K562 (cell line): ENCODE data around the gene MTFMT. TPM values are rescaled to one million over a fixed set of nuclear protein-coding genes. Genes with fewer than 3 reads are reported as not detected.

ENCODE experiments used
- BRF1 ChIP-seq: IDR thresholded peaks from 3 replicates; pipeline ENCODE4 v1.6.1; 2011; ENCODE audit warnings: borderline replicate concordance, mild to moderate bottlenecking; ENCODE audit not compliant: insufficient read length; ENCODE audit errors: extremely low read depth
- GABPB1 ChIP-seq: sonication (generic); formaldehyde crosslinking; IDR thresholded peaks from 2 replicates; pipeline ENCODE4 v1.8.0; 2022; ENCODE audit warnings: mild to moderate bottlenecking, missing genetic modification reagents
- GTF2A2 ChIP-seq: IDR thresholded peaks from 2 replicates; pipeline ENCODE4 v1.6.1; 2016; ENCODE audit warnings: mild to moderate bottlenecking, missing genetic modification characterization, missing compliant biosample characterization
- HSF4 ChIP-seq: fragments of 250-450 bp; sonication (Bioruptor Pico); IDR thresholded peaks from 2 replicates; pipeline ENCODE4 v2.1.2; 2022; ENCODE audit warnings: mild to moderate bottlenecking, moderate library complexity, borderline replicate concordance
- MECOM ChIP-seq: fragments of 250-450 bp; sonication (Bioruptor Pico); IDR thresholded peaks from 2 replicates; pipeline ENCODE4 v1.8.0; 2022; ENCODE audit warnings: inconsistent platforms
- RFX1 ChIP-seq: fragments of 450-650 bp; IDR thresholded peaks from 2 replicates; pipeline ENCODE4 v1.6.1; 2016; ENCODE audit warnings: mild to moderate bottlenecking, moderate library complexity
- SAFB2 ChIP-seq: fragments of 200-400 bp; formaldehyde crosslinking; IDR thresholded peaks from 2 replicates; pipeline ENCODE4 v1.6.1; 2018; ENCODE audit warnings: borderline replicate concordance, low read length, low read depth, moderate library complexity; ENCODE audit not compliant: severe bottlenecking
- TBL1XR1 ChIP-seq, 2 experiments: IDR thresholded peaks; 2 replicates each; pipeline ENCODE4 v1.6.1; 2012; ENCODE audit warnings: improper control_type of control experiment in 2 of 2, low read length in 2 of 2, mild to moderate bottlenecking in 1 of 2
- TCF7L2 ChIP-seq: fragments of 150-350 bp; IDR thresholded peaks from 2 replicates; pipeline ENCODE4 v1.6.1; 2016; ENCODE audit warnings: low read depth, mild to moderate bottlenecking, low read length, moderate library complexity
- TGIF2 ChIP-seq: sonication (generic); formaldehyde crosslinking; IDR thresholded peaks from 2 replicates; pipeline ENCODE4 v1.8.1; 2022; ENCODE audit warnings: mild to moderate bottlenecking, missing genetic modification reagents, moderate library complexity
- WHSC1 ChIP-seq: IDR thresholded peaks from one replicate; pipeline ENCODE4 v1.6.1; 2012; ENCODE audit warnings: low read length, control low read depth, inconsistent platforms
- ZFP1 ChIP-seq: fragments of 450-650 bp; formaldehyde crosslinking; IDR thresholded peaks from 2 replicates; pipeline ENCODE4 v1.4.0; 2020; ENCODE audit warnings: mild to moderate bottlenecking, mixed read lengths
- ZNF561 ChIP-seq: fragments of 450-650 bp; formaldehyde crosslinking; conservative IDR thresholded peaks from 2 replicates; pipeline ENCODE4 v1.4.0; 2020; ENCODE audit warnings: mild to moderate bottlenecking, moderate library complexity
- ZNF696 ChIP-seq: fragments of 250-450 bp; sonication (Bioruptor Pico); conservative IDR thresholded peaks from 2 replicates; pipeline ENCODE4 v1.4.0; 2020; ENCODE audit warnings: mild to moderate bottlenecking, moderate library complexity
- ZZZ3 ChIP-seq: fragments of 450-650 bp; IDR thresholded peaks from 2 replicates; pipeline ENCODE4 v1.6.1; 2016; ENCODE audit warnings: antibody characterized with exemption, mild to moderate bottlenecking, moderate library complexity
- polyA plus RNA-seq, 8 experiments: library from polyadenylated mRNA; depleted of rRNA in 4 of 8; stranded (reverse) in 5 of 8; unstranded in 3 of 8; fragments of >200 nt; fragmentation: Nextera tagmentation in 2 of 8; fragmentation: Illumina TruSeq in 1 of 8; extraction: Ambion mirVana in 2 of 8; extraction: Trizol in 1 of 8; gene quantifications; 2 replicates each; pipeline versions ENCODE4 v1.2.1 to v1.2.3, GENCODE V29; 2011 to 2014; ENCODE audit warnings: inconsistent platforms in 1 of 8, missing spikeins in 1 of 8
- total RNA-seq, 7 experiments: library from RNA; depleted of rRNA in 6 of 7; stranded (reverse); fragments of >200 nt in 6 of 7; fragmentation: Illumina TruSeq in 2 of 7; extraction: Trizol in 2 of 7; gene quantifications; 2 replicates each; pipeline versions ENCODE4 v1.2.1 to v1.2.3, GENCODE V29; 2011 to 2021; ENCODE audit warnings: low replicate concordance in 1 of 7
- TF ChIP-seq, protein P1 (sequence below), 2 experiments: fragments of 450-650 bp in 1 of 2; sonication (generic) in 1 of 2; formaldehyde crosslinking in 1 of 2; IDR thresholded peaks in 1 of 2; conservative IDR thresholded peaks in 1 of 2; 2 replicates each; pipeline versions ENCODE4 v1.6.1 to v1.8.1; 2016 to 2023; ENCODE audit warnings: mild to moderate bottlenecking in 2 of 2, moderate library complexity in 2 of 2, inconsistent platforms in 1 of 2, missing genetic modification reagents in 1 of 2
- TF ChIP-seq, protein P2 (sequence below): fragments of 250-450 bp; sonication (Bioruptor Pico); IDR thresholded peaks from 2 replicates; pipeline ENCODE4 v1.5.0; 2020; ENCODE audit warnings: mild to moderate bottlenecking
- TF ChIP-seq, protein P3 (sequence below): IDR thresholded peaks from 3 replicates; pipeline ENCODE4 v1.6.1; 2011; ENCODE audit warnings: borderline replicate concordance, mild to moderate bottlenecking, moderate library complexity; ENCODE audit not compliant: insufficient read length; ENCODE audit errors: extremely low read depth
- TF ChIP-seq, protein P4 (sequence below): fragments of 250-450 bp; sonication (Bioruptor Pico); IDR thresholded peaks from 2 replicates; pipeline ENCODE4 v1.4.0; 2020; ENCODE audit warnings: mild to moderate bottlenecking, moderate library complexity

MTFMT gene
- total and polyA plus RNA-seq, 9 of the 15 experiments (the other 6 are each of a cell fraction or from before 2014, with no cell fraction given), result 1.4 to 31.1 (median 16.2) TPM

DNA sequence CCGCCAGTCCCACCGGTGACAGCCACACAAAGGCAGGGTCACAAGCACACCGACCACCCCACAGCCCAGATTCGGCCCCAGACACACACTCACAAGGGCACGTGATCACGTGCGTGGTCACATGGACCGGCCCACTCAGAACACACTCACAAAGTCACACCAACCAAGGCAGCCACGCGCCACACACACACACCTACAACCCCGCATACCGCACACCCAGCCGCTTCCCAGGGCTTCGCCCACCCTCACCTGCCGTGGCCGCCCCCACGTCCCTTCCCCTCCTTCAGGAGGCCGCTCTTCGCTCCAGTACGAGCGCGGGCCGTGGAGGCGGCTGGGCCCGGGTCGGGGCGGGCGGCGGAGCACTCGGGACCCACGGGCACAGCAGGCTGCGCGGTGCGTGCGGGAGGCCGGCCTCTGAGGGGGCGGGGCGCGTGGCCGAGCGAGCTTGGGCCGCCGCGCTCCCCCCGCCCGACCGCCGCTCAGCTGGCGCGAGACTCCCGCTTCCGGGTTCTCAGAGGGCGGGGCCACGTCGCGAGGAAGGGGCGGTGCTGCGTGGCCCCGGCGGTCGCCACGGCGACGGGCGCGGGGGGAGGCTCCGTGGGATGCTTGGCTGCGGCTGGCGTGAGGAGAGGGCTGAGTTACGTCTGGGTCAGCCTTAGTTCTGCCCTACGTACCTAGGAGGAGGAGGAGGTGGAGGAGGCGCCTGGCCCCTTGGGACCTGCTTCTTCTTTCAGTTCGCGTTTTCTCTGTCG lies 39.8 kb downstream of the MTFMT start, which contains the start of gene SPG21 (continued):
- TF ChIP-seq, protein P1, sequence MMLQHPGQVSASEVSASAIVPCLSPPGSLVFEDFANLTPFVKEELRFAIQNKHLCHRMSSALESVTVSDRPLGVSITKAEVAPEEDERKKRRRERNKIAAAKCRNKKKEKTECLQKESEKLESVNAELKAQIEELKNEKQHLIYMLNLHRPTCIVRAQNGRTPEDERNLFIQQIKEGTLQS (IDR thresholded peaks at IDR 0.05), result 0 out of 2 replicates have a peak, but pooled peaks have one; percentile 18
- TF ChIP-seq, protein P1 (CRISPR knock-in tag; conservative IDR thresholded peaks at IDR 0.05), result no peak
- TF ChIP-seq MECOM (CRISPR knock-in tag) (no peak), WHSC1 (no peak), BRF1 (no peak), TGIF2 (no peak; the same call in 1 of the 2 replicates), TBL1XR1 (IDR thresholded peaks at IDR 0.05; ENCODE audit: low read length in 2 of 2) (peak; percentile 37 to 55; a peak in 2 of 4 replicates), GTF2A2 (no peak), HSF4 (CRISPR knock-in tag) (no peak), ZNF561 (CRISPR knock-in tag) (no peak), GABPB1 (CRISPR knock-in tag) (peak; percentile 71), ZFP1 (CRISPR knock-in tag) (no peak), ZZZ3 (no peak), RFX1 (peak; percentile 94), TCF7L2 (no peak), ZNF696 (CRISPR knock-in tag) (no peak), SAFB2 (no peak)
- TF ChIP-seq, protein P2, sequence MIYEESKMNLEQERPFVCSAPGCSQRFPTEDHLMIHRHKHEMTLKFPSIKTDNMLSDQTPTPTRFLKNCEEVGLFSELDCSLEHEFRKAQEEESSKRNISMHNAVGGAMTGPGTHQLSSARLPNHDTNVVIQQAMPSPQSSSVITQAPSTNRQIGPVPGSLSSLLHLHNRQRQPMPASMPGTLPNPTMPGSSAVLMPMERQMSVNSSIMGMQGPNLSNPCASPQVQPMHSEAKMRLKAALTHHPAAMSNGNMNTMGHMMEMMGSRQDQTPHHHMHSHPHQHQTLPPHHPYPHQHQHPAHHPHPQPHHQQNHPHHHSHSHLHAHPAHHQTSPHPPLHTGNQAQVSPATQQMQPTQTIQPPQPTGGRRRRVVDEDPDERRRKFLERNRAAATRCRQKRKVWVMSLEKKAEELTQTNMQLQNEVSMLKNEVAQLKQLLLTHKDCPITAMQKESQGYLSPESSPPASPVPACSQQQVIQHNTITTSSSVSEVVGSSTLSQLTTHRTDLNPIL, result no peak
- TF ChIP-seq, protein P3, sequence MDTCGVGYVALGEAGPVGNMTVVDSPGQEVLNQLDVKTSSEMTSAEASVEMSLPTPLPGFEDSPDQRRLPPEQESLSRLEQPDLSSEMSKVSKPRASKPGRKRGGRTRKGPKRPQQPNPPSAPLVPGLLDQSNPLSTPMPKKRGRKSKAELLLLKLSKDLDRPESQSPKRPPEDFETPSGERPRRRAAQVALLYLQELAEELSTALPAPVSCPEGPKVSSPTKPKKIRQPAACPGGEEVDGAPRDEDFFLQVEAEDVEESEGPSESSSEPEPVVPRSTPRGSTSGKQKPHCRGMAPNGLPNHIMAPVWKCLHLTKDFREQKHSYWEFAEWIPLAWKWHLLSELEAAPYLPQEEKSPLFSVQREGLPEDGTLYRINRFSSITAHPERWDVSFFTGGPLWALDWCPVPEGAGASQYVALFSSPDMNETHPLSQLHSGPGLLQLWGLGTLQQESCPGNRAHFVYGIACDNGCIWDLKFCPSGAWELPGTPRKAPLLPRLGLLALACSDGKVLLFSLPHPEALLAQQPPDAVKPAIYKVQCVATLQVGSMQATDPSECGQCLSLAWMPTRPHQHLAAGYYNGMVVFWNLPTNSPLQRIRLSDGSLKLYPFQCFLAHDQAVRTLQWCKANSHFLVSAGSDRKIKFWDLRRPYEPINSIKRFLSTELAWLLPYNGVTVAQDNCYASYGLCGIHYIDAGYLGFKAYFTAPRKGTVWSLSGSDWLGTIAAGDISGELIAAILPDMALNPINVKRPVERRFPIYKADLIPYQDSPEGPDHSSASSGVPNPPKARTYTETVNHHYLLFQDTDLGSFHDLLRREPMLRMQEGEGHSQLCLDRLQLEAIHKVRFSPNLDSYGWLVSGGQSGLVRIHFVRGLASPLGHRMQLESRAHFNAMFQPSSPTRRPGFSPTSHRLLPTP, result no peak
- TF ChIP-seq, protein P4, sequence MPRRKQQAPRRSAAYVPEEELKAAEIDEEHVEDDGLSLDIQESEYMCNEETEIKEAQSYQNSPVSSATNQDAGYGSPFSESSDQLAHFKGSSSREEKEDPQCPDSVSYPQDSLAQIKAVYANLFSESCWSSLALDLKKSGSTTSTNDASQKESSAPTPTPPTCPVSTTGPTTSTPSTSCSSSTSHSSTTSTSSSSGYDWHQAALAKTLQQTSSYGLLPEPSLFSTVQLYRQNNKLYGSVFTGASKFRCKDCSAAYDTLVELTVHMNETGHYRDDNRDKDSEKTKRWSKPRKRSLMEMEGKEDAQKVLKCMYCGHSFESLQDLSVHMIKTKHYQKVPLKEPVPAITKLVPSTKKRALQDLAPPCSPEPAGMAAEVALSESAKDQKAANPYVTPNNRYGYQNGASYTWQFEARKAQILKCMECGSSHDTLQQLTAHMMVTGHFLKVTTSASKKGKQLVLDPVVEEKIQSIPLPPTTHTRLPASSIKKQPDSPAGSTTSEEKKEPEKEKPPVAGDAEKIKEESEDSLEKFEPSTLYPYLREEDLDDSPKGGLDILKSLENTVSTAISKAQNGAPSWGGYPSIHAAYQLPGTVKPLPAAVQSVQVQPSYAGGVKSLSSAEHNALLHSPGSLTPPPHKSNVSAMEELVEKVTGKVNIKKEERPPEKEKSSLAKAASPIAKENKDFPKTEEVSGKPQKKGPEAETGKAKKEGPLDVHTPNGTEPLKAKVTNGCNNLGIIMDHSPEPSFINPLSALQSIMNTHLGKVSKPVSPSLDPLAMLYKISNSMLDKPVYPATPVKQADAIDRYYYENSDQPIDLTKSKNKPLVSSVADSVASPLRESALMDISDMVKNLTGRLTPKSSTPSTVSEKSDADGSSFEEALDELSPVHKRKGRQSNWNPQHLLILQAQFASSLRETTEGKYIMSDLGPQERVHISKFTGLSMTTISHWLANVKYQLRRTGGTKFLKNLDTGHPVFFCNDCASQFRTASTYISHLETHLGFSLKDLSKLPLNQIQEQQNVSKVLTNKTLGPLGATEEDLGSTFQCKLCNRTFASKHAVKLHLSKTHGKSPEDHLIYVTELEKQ (CRISPR knock-in tag), result no peak
